ENCODE measurements around the gene XIRP2. TPM values are rescaled to one million over a fixed set of nuclear protein-coding genes. Genes with fewer than 3 reads are reported as not detected.

Gene XIRP2
- total RNA-seq = not detected

DNA sequence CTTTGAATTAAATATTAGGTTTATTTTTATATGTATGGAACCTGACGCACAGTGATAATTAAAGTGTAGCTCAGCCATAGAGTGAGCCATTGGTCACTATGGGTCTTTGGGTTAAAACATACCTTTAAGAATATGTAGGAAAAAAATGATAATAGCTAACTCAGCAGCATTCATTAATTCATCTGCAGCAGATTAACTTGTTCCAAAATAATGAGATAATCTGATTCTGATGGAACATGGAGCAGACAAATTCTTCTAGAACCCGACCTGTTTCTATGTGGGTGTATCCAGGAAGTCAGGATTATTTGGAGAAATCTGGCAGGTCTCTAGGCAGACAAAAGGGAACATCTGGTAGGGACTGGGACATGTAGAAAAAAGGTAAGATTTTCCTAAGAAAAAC, at the start of gene XIRP2:
Gene XIRP2, plus strand, starts transcription at position 301 of the 400 bp plus-strand sequence. CDS start 15,003 bp downstream, outside the sequence.
- no peak for ATAC-seq
- DNase-seq (ENCODE audit: low spot score) = no peak

DNA sequence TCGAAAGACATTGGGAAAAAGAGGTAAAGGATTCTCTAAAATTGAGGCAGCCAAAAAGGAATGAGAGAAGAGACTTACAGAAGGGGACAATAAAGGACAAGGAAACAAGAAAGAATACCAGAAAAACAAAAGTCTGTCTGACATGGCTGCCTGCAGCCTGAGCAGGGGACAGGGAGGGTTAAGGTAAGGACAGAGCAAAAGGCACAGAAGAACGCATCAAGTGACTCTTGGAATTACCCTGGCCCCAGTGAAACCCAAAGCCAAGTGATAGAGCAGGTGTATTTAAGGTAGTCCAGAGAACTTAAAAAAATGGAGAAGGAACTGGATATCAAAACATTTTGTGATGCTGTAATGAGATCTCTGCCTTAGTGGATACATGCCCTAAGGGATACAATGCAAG, 47.1 kb upstream of the XIRP2 start:
- DNase-seq (ENCODE audit: low spot score) = no peak
- no peak for ATAC-seq

DNA sequence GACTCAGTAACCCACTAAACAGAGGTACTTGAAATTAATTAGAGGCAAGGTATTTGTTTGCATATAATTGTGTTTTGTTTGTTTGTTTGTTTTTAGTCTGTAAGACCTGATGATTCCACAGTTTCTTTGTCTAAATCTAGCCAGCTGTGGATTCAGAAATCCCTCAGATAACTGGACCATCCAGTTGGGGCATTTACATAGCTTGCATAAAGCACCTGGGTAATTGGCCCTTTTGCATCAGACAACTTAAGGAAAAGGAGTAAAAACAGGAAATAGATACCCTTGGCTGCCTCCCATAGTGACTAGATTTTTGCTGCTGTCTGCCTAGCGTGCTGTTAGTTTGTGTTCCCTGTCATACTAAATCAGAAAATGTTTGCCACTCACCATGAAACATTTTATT, 46.6 kb upstream of the XIRP2 start:
- no peak for ATAC-seq

DNA sequence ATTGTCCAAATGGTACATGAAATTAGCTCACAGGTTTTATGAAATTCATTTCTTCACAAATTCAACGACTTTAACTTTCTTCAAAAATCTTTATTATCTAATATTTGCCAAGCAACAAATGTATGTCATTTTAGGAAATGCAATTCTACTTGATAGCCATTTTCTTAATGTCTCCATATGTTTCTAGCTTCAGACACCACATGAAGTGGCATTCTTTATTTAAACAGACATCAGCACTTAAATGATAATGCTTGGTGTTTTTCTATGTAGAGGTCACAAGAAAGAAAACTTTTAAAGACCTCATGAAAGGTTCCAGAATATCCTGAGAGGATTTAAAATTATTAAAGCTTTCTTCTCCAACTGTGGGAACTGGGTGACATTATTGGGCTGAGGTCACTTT, 44.2 kb upstream of the XIRP2 start:
- no peak for DNase-seq (ENCODE audit: low spot score)

More for the DNA sequence above, 46.6 kb upstream of the XIRP2 start:
- DNase-seq (ENCODE audit: low spot score) = no peak

GRCh38 chr2:166862468-166863132, 25.7 kb upstream of the XIRP2 start:
- DNase-seq (ENCODE audit: low spot score) (no peak), ATAC-seq (no peak)

More for the DNA sequence above, 44.2 kb upstream of the XIRP2 start:
- ATAC-seq = no peak

- ATAC-seq (no peak), DNase-seq (ENCODE audit: low spot score) (no peak)
These were observed 20.3 kb upstream of the XIRP2 start for GRCh38 chr2:166867874-166868514.

- ATAC-seq (no peak), DNase-seq (ENCODE audit: low spot score) (no peak)
These were observed 17.9 kb upstream of the XIRP2 start for GRCh38 chr2:166870346-166870745.

GRCh38 chr2:166881177-166881576, 7.1 kb upstream of the XIRP2 start:
- ATAC-seq = no peak

GRCh38 chr2:166882851-166883250, 5.4 kb upstream of the XIRP2 start:
- ATAC-seq (peak; percentile 11), DNase-seq (ENCODE audit: low spot score) (no peak)

More at GRCh38 chr2:166881177-166881576, 7.1 kb upstream of the XIRP2 start:
- DNase-seq (ENCODE audit: low spot score) = no peak

DNA sequence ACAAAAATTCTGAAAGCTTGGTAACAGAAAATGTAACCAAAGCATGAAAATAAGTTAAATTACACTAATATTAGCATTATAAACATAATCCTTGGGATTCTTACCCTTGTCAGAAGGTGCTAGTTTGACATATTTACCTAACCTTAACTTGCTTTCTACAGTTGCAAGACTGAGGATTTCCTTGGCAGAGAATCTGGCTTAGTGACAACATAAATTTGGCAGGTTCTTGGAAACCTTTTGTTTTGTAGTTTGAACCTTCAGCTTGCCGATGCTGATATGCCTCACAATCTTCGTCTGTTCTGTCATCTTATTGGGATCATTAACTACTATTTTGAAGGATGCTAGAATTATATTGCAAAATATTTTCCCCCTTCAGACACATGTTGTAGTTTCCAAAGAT, 3.4 kb downstream of the XIRP2 start:
- ATAC-seq (no peak), DNase-seq (ENCODE audit: low spot score) (no peak)

GRCh38 chr2:166892397-166892796, 4.1 kb downstream of the XIRP2 start:
- ATAC-seq (no peak), DNase-seq (ENCODE audit: low spot score) (no peak)

GRCh38 chr2:166895243-166895642, 7.0 kb downstream of the XIRP2 start:
- DNase-seq (ENCODE audit: low spot score) = no peak
- no peak for ATAC-seq

GRCh38 chr2:166897666-166898065, 9.4 kb downstream of the XIRP2 start:
- no peak for DNase-seq (ENCODE audit: low spot score)
- ATAC-seq = no peak

DNA sequence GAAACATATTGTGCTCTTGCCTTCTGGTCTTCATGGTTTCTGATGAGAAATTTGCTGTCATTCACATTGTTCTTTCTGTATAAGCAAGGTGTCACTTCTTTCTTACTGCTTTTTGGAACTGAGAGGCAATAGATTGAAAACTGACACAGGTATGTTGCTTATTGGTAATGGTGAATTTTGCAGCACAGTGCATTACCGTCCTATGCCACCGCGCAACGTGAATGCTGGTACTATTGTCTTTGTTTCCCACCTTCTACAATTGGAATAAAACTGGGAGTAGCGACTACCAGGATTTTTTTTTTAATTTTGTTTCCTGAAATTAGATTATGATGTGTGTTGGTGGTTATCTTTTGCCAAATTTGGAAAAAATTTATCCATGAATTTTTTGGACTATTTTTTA, 11.4 kb downstream of the XIRP2 start:
- ATAC-seq = no peak

DNA sequence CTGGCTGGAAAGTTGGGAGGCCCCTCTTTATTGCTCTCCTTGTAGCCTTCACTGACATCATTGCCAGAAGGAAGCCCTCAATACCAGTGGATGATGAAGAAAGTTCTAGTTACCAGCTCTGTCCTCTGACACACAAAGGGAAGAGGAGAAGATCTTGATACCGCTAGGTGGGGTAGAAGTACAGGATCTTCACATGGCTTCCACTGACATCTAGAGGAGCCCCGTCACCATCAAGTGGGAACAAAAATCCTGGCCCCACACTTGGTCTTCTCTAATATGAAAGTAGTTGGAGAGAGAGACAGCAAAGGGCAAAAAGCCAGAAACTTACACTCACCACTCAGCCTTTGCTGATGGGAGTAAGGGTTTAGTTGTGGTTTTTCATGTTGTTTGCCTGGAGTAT, 12.4 kb downstream of the XIRP2 start:
- DNase-seq (ENCODE audit: low spot score) (no peak), ATAC-seq (no peak)

More for the DNA sequence above, 11.4 kb downstream of the XIRP2 start:
- no peak for DNase-seq (ENCODE audit: low spot score)

GRCh38 chr2:166901336-166901735, 13.1 kb downstream of the XIRP2 start:
- no peak for ATAC-seq

GRCh38 chr2:166916987-166917386, 28.7 kb downstream of the XIRP2 start:
- ATAC-seq = no peak

More at GRCh38 chr2:166901336-166901735, 13.1 kb downstream of the XIRP2 start:
- no peak for DNase-seq (ENCODE audit: low spot score)

DNA sequence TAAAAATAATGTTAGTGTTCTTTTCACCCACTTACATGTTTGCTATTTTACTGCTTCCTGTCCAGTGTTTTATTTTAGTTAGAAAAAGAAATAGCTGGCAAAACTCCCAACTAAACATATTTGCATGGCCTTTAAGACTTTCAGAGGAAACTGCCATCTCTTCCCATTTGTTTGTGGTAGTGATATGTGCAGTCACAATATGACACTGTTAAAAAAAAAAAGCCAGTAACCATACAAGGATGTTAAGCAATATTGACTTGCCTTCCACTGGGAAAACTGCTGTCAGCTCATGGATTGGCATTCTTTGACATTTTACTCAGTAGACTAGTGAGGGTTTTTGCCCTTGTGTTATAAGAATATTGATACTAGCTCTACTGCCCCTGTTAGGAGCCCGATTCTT, 29.1 kb downstream of the XIRP2 start:
- ATAC-seq = no peak
- no peak for DNase-seq (ENCODE audit: low spot score)

More at GRCh38 chr2:166916987-166917386, 28.7 kb downstream of the XIRP2 start:
- DNase-seq (ENCODE audit: low spot score) = no peak

GRCh38 chr2:166921261-166921896, 33.1 kb downstream of the XIRP2 start:
- ATAC-seq (no peak), DNase-seq (ENCODE audit: low spot score) (no peak)

DNA sequence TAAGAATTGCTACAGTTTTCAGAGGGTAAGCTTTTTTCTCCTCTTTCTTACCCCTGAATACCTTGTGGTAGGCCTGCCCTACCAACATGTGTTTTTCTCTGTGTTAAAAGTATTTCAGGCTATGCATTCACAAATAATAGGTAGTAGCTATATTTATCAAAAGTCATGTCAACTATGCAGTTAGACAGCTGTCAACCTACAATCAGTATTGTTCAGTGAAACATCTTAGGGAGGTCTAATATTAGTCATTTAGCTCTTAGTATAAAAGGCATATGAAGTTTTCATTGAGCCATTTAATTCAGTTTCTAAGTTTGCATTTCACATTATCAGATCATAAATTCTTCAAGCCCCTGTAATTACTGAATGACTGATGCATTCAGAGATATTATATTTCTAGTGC, 36.7 kb downstream of the XIRP2 start:
- DNase-seq (ENCODE audit: low spot score) = no peak
- ATAC-seq = no peak

GRCh38 chr2:166926657-166927056, 38.4 kb downstream of the XIRP2 start:
- no peak for DNase-seq (ENCODE audit: low spot score)
- ATAC-seq = no peak

DNA sequence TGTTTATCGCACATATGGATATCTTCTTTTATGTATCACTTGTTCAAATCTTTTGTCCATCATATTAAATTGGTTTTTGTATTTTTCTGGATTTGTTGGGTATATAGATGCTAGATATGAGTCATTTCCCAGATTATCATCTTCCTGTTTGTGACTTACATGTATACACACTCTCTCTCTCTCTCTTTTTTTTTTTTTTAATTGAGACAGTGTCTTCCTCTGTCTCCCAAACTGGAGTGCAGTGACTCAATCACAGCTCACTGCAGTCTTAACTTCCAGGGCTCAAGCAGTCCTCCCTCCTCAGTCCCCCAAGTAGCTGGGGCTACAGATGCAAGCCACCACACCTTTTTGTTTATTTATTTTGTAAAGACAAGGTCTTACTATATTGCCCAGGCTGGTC, 43.8 kb downstream of the XIRP2 start:
- no peak for DNase-seq (ENCODE audit: low spot score)
- no peak for ATAC-seq

Measured in left lobe of liver (tissue), 2 donors.